Panc1 (cell line): Measurements from ENCODE around the gene HTATIP2.

Experiments
- CTCF ChIP-seq: fragments of 450-650 bp; IDR thresholded peaks from 2 replicates; pipeline ENCODE4 v1.5.1; 2017; ENCODE audit warnings: mild to moderate bottlenecking
- POLR2AphosphoS5 ChIP-seq: IDR thresholded peaks from 2 replicates; pipeline ENCODE4 v1.6.1; 2012; ENCODE audit warnings: mild to moderate bottlenecking, low read depth, low read length, moderate library complexity
- TCF7L2 ChIP-seq: IDR thresholded peaks from 2 replicates; pipeline ENCODE4 v1.6.1; 2011; ENCODE audit warnings: mild to moderate bottlenecking, low read depth, low read length, inconsistent platforms

GRCh38 chr11:20388096-20389055 is 24.9 kb downstream of the HTATIP2 start:
- no peak for TF ChIP-seq TCF7L2
- TF ChIP-seq POLR2AphosphoS5: no peak
- TF ChIP-seq CTCF: no peak
